ENCODE data around the gene MGLL. TPM values are rescaled to one million over a fixed set of nuclear protein-coding genes. Genes with fewer than 3 reads are reported as not detected.

MGLL gene
- total RNA-seq, 1 donor from 2014 or later = 9.4 TPM

GRCh38 chr3:127760791-127761440, 61.4 kb downstream of the MGLL start:
- Mint-ChIP-seq H3K27me3 (peaks cover 7% of the 10 kb centered on the region), H3K9me3 (no peaks in the 10 kb centered on the region), H3K4me1 (ENCODE audit: unreplicated experiment) (peaks cover 14% of the 10 kb centered on the region), H3K36me3 (no peaks in the 10 kb centered on the region), H3K27ac (no peak overlapping the region), H3K4me3 (no peak overlapping the region)
- no peak for TF ChIP-seq CTCF (conservative IDR thresholded peaks at IDR 0.05)
- no peak for DNase-seq (ENCODE audit: extremely low spot score, unreplicated experiment)

GRCh38 chr3:127760361-127760760, 62.0 kb downstream of the MGLL start:
- Mint-ChIP-seq H3K9me3 (no peaks in the 10 kb centered on the region), H3K27me3 (peaks cover 7% of the 10 kb centered on the region), H3K4me1 (ENCODE audit: unreplicated experiment) (peaks cover 14% of the 10 kb centered on the region), H3K36me3 (no peaks in the 10 kb centered on the region), H3K27ac (no peak overlapping the region), H3K4me3 (no peak overlapping the region)
- DNase-seq (ENCODE audit: extremely low spot score, unreplicated experiment) = no peak
- no peak for TF ChIP-seq CTCF (conservative IDR thresholded peaks at IDR 0.05)

- Mint-ChIP-seq H3K4me3 (no peak overlapping the region), H3K9me3 (no peaks in the 10 kb centered on the region), H3K36me3 (no peaks in the 10 kb centered on the region), H3K27me3 (peaks cover 7% of the 10 kb centered on the region), H3K27ac (no peak overlapping the region), H3K4me1 (ENCODE audit: unreplicated experiment) (peaks cover 10% of the 10 kb centered on the region)
- DNase-seq (ENCODE audit: extremely low spot score, unreplicated experiment) = no peak
- no peak for TF ChIP-seq CTCF (conservative IDR thresholded peaks at IDR 0.05)
Measured at GRCh38 chr3:127759826-127760225, 62.5 kb downstream of the MGLL start.

- peaks cover 10% of the 10 kb centered on the region for H3K4me1 Mint-ChIP-seq (ENCODE audit: unreplicated experiment)
- no peak for TF ChIP-seq CTCF (conservative IDR thresholded peaks at IDR 0.05)
- no peaks in the 10 kb centered on the region for H3K36me3 Mint-ChIP-seq
- no peak overlapping the region for H3K27ac Mint-ChIP-seq
- peaks cover 7% of the 10 kb centered on the region for H3K27me3 Mint-ChIP-seq
- H3K4me3 Mint-ChIP-seq = no peak overlapping the region
- DNase-seq (ENCODE audit: extremely low spot score, unreplicated experiment) = no peak
- no peaks in the 10 kb centered on the region for H3K9me3 Mint-ChIP-seq
Measured at GRCh38 chr3:127758013-127758412, 64.3 kb downstream of the MGLL start.

- H3K27me3 Mint-ChIP-seq = no peaks in the 10 kb centered on the region
- H3K36me3 Mint-ChIP-seq = no peaks in the 10 kb centered on the region
- no peak overlapping the region for H3K27ac Mint-ChIP-seq
- TF ChIP-seq CTCF (conservative IDR thresholded peaks at IDR 0.05) = no peak
- H3K4me3 Mint-ChIP-seq = no peak overlapping the region
- DNase-seq (ENCODE audit: extremely low spot score, unreplicated experiment) = no peak
- peaks cover under 1% of the 10 kb centered on the region for H3K4me1 Mint-ChIP-seq (ENCODE audit: unreplicated experiment)
- no peaks in the 10 kb centered on the region for H3K9me3 Mint-ChIP-seq
Measured at GRCh38 chr3:127755305-127755681, 67.0 kb downstream of the MGLL start.
